Activated T-cell treated with anti-CD3 and anti-CD28 coated beads, Interleukin-2, amount 50 U/mL, for 48 hours (primary cell): ENCODE measurements around the gene PCDHGA1.
"Not testable (repeated sequence)": the region's sequence is repeated elsewhere in the genome, so short reads cannot be mapped to it uniquely, and the experiment has no call there.

Experiments
- DNase-seq, 2 experiments: peaks; one replicate each; pipeline ENCODE4 v3.0.0-alpha.2; 2020

The PCDHGA1 gene

DNA sequence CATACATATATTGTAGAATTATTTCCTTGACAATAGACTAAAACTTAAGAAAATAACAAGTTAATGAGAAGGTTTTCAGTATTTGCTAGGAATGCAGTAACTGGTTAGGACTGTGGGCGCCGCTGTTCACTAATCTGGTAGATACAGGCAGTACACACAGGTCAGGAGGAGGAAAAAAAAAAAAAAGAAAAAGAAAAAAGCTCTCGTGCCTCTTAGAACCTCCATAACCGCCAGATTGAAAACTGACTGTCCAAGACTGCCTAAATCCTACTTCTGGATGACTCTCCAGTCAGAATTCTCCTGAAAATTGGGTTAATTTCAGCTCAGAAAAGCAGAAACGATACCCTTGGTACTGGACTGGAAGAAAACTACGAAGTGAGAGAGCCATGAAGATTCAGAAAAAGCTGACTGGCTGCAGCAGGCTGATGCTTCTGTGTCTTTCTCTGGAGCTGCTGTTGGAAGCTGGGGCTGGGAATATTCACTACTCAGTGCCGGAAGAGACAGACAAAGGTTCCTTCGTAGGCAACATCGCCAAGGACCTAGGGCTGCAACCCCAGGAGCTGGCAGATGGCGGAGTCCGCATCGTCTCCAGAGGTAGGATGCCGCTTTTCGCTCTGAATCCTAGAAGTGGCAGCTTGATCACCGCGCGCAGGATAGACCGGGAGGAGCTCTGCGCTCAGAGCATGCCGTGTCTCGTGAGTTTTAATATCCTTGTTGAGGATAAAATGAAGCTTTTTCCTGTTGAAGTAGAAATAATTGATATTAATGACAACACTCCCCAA, at the start of gene PCDHGA1:
Gene PCDHGA1 (plus strand): TSS at position 216 of the 782 bp plus-strand sequence.
- DNase-seq: peak in 1 of 2 experiments; percentile 25

- no peak for DNase-seq
Observed at GRCh38 chr5:141298376-141298775, 31.9 kb upstream of the PCDHGA1 start.

DNA sequence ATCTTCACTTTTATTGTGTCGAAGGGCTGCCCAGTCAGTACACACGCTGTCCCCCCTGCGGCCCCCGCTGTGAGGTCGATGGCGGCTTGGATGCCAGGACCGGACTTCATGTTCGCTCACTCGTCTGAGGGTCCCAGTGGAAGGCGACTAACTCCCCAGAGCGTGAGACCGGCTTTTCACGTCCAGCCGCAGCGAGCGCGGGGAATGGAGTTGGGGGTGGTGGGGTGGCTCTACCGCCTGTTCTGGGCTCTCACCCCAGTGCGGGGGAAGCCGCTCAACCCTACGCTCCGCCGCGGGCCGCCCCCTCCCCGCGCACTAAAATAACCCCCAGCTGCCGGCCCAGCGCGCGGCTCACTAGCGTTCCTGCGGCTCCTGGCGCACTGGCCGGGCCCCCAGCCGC, 26.6 kb upstream of the PCDHGA1 start, which contains the start of gene SLC25A2:
Gene SLC25A2 (minus strand): TSS at position 294 of the 400 bp plus-strand sequence. CDS start 184 bp downstream, at position 110.
- DNase-seq: no peak

DNA sequence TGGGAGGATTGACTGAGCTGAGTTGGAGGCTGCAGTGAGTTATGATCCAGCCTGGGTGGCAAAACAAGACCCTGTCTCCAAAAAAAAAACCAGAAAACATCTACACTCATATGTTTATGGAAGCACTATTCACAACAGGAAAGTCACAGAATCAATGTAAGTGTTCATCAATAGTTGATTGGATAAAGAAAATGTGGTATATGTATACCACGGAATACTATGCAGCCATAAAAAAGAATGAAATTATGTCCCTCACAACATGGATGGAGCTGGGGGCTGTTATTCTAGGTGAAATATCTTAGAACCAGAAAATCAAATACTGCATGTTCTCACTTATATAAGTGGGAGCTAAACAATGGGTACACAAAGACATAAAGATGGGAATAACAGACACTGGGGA, 23.7 kb upstream of the PCDHGA1 start:
- DNase-seq: no peak

GRCh38 chr5:141313711-141314110, 16.6 kb upstream of the PCDHGA1 start:
- no peak for DNase-seq

GRCh38 chr5:141316963-141317362, 13.4 kb upstream of the PCDHGA1 start:
- not testable (repeated sequence) for DNase-seq

- DNase-seq: no peak
Observed at GRCh38 chr5:141319202-141319601, 11.1 kb upstream of the PCDHGA1 start.

DNA sequence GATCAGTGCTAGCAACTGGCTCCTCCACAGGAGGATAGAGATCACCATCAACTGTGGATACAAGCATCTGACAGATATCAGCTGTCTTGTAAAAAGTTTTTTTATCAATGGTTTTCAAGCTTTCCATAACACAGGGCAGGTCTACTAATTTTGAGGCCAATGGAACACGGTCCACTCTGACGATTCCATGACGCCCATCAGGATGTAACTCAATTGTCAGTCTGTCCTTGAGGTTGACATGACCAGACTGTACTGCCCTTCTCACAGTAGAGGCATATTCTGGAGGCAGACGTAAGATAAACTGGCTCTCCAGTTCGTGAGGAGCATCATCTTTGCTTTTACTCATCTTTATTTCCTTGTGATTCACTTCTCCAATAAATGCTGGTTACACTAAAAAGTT, 10.6 kb upstream of the PCDHGA1 start:
- DNase-seq: no peak

DNA sequence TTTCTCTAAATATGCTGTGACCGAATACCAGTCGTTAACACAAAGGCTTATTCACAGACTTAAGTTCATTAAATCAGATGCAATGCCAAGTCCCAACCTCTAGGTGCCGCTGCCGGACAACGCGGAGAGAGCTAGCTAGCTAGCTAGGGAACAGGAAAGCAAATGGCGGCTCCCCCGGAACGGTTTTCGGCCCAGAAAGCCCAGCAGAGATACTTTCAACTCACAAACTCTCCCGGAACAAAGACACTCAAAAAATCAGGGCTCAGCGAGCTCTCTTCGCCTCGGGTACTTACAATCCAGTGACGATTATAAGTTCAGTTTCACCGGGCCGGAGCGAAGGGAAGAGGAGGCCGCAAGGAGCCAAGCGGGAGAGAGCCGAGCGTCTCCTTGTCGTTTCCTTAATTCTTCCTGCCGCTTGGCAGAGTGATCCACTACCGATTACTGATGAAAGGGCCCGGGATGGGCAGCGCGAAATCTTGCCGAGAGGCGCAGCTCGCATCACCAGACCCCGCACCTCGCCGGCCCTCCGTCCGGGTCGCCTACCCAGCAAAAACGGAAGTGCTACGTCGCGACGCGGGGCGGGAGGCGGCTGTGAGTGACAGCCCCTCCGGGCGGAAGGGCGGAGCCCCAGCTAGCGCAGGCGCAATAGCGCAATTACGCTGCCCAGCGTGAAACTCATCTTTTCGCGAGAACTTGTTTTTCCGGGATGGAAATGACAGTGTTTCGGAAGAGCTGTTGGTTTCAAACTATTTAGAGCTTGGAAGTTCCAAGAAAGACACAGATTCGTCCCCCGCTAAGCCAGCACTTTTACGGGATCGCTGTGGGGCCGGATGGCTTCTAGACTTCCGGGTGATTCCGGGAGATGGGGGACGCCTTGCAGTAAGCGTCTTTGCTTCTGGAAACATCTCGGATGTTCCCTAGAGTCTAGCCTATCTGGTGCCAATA, 9.8 kb upstream of the PCDHGA1 start, which contains the start of gene TAF7:
Gene TAF7 (minus strand): TSS at position 560 of the 945 bp plus-strand sequence. CDS start 740 bp downstream, outside the sequence.
- DNase-seq: peak; percentile 91 to 95

DNA sequence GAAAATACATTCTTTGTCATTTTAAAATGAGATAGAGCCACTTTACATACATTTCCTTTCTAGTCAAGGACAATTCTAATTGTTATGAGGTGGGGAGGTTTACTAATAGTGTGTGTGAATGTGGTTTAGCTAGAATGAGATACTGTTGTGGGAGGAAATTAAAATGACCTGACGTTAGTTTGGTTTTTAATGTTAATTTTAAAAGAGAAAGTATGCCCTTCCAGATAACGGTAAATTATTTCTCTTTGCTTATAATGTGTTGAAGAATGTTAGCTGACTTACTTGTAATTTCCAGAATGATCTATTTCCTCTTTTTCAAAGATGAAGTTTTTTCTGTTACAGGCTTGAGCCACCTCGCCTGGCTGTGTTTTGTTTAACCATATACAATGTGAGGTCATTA, 8.1 kb upstream of the PCDHGA1 start:
- no peak for DNase-seq

GRCh38 chr5:141326088-141326854, 4.0 kb upstream of the PCDHGA1 start:
- DNase-seq: peak; percentile 71 to 75

GRCh38 chr5:141328231-141328630, 2.1 kb upstream of the PCDHGA1 start:
- no peak for DNase-seq

GRCh38 chr5:141332571-141332970, 2.3 kb downstream of the PCDHGA1 start:
- DNase-seq: not testable (repeated sequence)

DNA sequence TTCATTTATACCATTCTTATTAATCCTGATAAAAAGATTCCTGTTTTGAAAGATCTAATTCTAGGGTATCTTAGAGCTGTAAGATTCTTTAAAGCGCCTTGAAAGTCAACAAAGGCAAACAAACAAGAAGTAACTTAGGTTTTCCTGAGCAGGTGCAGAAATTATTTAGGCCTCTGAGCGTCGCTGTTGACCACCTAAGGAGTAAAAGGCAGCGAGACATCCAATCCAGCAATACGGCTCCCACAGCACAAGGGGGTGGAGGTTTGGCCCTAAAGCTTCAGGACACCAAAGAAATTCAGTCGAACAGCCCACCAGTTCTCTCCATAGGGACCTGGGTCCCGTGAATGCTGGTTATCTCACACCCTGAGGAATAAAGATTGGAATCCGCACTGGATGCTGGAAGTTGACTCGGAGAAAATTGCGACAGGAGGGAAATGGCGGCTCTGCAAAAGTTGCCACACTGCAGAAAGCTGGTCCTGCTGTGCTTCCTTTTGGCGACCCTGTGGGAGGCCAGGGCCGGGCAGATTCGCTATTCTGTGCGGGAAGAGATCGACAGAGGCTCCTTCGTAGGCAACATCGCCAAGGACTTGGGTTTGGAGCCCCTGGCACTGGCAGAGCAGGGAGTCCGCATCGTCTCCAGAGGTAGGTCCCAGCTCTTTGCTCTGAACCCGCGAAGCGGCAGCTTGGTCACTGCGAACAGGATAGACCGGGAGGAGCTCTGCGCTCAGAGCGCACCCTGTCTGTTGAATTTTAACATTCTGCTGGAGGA, 8.4 kb downstream of the PCDHGA1 start, which contains the start of gene PCDHGA2:
Gene PCDHGA2 (plus strand): TSS at position 223 of the 769 bp plus-strand sequence.
- no peak for DNase-seq

GRCh38 chr5:141340781-141341354, 10.6 kb downstream of the PCDHGA1 start:
- not testable (repeated sequence) for DNase-seq

- no peak for DNase-seq
Observed at GRCh38 chr5:141342773-141343172, 12.5 kb downstream of the PCDHGA1 start.

DNA sequence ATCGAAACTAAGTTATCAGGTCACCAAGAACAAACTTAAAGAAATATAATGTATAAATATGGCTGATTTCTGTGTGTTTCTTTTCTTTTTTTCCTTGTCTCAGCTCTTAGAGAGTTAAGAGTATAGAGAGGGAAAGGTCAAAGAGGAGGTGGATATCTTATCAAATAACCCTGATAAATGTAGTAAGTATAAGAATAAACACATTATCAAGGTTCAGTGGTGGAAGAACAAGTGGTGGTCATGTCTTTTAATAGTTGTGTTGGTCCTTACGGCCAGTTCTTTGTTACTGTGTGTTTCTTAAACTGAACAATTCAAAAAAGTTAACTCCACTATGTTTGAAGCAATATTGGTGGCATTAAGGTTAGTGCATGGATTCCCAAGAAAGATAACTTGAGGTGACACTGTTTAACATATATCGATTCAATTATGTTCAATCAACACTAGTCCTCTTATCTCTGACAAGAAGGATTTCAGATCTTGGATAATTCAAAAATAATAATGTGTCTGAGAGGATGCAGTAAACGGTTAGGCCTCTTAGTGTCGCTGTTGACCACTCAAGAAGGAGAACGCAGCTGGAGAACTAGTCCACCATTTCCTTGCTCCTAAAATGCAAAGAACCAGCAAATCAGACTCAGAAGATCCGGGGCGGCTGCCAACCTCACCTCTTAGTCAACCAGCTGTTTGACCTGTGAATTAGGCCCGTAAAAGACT, 13.1 kb downstream of the PCDHGA1 start, which contains the start of gene PCDHGA3:
Gene PCDHGA3 (plus strand): TSS at position 588 of the 711 bp plus-strand sequence. CDS start 205 bp downstream, outside the sequence.
- DNase-seq: no peak

GRCh38 chr5:141343953-141344463, 13.7 kb downstream of the PCDHGA1 start:
- DNase-seq: no peak

DNA sequence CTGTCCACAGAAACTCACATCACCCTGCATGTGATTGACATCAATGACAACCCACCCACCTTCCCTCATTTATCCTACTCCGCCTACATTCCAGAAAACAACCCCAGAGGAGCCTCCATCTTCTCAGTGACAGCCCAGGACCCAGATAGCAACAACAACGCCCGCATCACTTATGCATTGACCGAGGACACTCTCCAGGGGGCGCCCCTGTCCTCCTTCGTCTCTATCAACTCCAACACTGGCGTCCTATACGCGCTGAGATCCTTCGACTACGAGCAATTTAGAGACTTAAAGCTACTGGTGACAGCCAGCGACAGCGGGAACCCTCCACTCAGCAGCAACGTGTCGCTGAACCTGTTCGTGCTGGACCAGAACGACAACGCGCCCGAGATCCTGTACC, 15.0 kb downstream of the PCDHGA1 start:
- no peak for DNase-seq

- DNase-seq: not testable (repeated sequence)
Observed at GRCh38 chr5:141346017-141346416, 15.7 kb downstream of the PCDHGA1 start.
